Tibial nerve (tissue), 4 donors: ENCODE measurements around the gene RSPH1.

Experiments used
- EP300 ChIP-seq, 2 donors: sonication (generic); formaldehyde crosslinking; IDR thresholded peaks; one replicate each; pipeline ENCODE4 v1.6.1; 2017; ENCODE audit warnings: antibody characterized with exemption in 2 of 2, mild to moderate bottlenecking in 1 of 2
- POLR2A ChIP-seq, 2 donors: fragments of 450-650 bp; IDR thresholded peaks; one replicate each; pipeline ENCODE4 v1.6.1; 2017; ENCODE audit warnings: antibody characterized with exemption in 2 of 2, mild to moderate bottlenecking in 2 of 2, moderate library complexity in 2 of 2
- TF ChIP-seq, protein P1 (sequence below), 5 experiments: fragments of 200-600 bp in 3 of 5; fragments of 450-650 bp in 2 of 5; sonication (generic) in 3 of 5; IDR thresholded peaks; one replicate each; pipeline ENCODE4 v1.5.1; 2016 to 2019; ENCODE audit warnings: antibody characterized with exemption in 5 of 5, mild to moderate bottlenecking in 3 of 5, moderate library complexity in 2 of 5

DNA sequence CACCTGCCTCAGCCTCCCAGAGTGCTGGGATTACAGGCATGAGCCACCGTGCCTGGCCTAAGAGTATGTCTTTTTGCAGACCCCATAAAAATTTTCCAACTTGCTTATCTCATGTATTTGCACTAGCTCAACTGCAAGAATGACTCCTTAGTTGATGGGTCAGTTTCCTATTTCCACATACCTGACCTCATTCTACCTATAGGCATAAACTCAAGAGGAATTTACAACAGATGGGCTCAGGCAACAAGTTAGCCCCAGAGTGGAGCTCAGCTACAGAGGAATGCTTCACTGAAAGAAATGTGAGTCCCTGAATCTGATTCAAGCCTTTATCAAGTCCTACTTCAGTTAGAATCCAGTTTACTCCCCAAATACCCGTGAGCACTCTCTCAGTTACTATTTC lies 12.3 kb upstream of the RSPH1 start:
- TF ChIP-seq POLR2A (IDR thresholded peaks at IDR 0.05) = no peak
- TF ChIP-seq, protein P1, sequence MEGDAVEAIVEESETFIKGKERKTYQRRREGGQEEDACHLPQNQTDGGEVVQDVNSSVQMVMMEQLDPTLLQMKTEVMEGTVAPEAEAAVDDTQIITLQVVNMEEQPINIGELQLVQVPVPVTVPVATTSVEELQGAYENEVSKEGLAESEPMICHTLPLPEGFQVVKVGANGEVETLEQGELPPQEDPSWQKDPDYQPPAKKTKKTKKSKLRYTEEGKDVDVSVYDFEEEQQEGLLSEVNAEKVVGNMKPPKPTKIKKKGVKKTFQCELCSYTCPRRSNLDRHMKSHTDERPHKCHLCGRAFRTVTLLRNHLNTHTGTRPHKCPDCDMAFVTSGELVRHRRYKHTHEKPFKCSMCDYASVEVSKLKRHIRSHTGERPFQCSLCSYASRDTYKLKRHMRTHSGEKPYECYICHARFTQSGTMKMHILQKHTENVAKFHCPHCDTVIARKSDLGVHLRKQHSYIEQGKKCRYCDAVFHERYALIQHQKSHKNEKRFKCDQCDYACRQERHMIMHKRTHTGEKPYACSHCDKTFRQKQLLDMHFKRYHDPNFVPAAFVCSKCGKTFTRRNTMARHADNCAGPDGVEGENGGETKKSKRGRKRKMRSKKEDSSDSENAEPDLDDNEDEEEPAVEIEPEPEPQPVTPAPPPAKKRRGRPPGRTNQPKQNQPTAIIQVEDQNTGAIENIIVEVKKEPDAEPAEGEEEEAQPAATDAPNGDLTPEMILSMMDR (IDR thresholded peaks at IDR 0.05) = no peak
- TF ChIP-seq EP300 (IDR thresholded peaks at IDR 0.05) = no peak
